Measurements from ENCODE around the gene ACKR4.
"Not testable (repeated sequence)": the region's sequence is repeated elsewhere in the genome, so short reads cannot be mapped to it uniquely, and the experiment has no call there.

Gene ACKR4

GRCh38 chr3:132595014-132595413, 2.1 kb upstream of the ACKR4 start:
- DNase-seq: no peak

DNA sequence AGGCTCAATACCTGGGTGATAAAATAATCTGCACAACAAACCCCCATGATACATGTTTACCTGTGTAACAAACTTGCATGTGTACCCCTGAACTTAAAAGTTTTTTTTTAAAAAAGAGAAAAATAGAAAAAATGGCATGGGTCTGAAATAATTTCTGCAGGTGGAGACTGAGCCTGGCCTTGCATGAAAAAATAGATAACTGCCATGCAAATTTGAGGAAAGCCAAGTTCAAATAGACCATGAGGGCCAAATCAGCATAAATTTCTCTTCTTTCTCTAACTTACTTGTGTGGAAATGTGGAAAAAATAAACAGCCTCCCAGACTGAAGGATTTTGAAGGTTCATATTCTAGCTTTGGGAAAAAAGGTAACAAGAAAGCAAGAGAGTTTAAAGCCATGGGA, 744 bp upstream of the ACKR4 start:
- DNase-seq: no peak

DNA sequence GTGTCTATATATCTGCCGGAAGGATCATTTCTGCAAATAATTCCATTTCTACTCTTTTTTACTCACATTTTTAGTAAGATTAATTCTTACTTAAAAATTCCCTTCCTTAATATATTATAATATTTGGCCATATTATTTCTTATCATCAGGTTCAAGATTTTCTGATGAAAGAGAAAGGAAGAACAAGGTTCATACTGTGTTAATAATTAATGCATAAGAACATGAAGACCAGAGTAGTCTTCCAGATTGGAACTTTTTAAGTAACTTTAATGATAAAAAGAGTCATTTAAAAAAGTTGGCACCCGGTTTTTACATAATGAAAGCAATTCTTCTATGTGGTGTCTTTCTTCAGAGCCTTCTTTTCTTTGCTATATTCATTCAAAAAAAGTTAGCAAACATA, 590 bp downstream of the ACKR4 start:
- DNase-seq: no peak

- no peak for DNase-seq
Measured at GRCh38 chr3:132598181-132598580, 1.1 kb downstream of the ACKR4 start.

- not testable (repeated sequence) for DNase-seq
Measured at GRCh38 chr3:132600614-132601013, 3.5 kb downstream of the ACKR4 start.

DNA sequence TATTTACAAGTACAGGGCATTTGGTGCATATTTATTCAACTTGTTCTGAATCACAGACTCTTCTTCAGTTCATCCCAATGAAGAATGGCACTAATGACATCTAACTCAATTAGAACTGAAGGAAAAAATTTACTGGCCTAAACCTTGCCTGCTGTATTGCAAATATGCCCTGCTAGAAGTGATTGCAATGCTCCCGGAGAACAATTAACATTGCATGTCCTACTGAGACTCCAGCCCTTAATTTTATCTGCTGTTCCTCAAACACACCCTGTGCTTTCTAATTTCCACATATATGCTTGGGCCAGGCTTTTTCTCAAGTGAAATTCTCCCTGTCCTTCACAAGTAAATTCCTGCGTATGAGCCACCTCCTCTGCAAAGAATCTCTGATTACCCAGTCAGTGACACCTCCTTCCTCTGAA, 8.3 kb downstream of the ACKR4 start:
- no peak for DNase-seq

- DNase-seq: no peak
Measured at GRCh38 chr3:132606085-132606484, 9.0 kb downstream of the ACKR4 start.

DNA sequence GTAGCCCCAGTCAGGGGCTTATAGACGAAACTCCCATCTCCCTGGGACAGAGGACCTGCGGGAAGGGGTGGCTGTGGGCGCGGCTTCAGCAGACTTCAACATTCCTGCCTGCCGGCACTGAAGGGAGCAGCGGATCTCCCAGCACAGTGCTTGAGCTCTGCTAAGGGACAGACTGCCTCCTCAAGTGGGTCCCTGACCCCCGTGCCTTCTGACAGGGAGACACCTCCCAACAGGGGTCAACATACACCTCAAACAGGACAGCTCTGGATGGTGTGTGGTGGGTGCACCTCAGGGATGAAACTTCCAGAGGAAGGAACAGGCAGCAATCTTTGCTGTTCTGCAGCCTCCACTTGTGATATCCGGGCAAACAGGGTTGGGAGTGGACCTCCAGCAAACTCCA, 9.6 kb downstream of the ACKR4 start:
- DNase-seq: not testable (repeated sequence)

GRCh38 chr3:132615301-132615700, 18.2 kb downstream of the ACKR4 start:
- DNase-seq: not testable (repeated sequence)

DNA sequence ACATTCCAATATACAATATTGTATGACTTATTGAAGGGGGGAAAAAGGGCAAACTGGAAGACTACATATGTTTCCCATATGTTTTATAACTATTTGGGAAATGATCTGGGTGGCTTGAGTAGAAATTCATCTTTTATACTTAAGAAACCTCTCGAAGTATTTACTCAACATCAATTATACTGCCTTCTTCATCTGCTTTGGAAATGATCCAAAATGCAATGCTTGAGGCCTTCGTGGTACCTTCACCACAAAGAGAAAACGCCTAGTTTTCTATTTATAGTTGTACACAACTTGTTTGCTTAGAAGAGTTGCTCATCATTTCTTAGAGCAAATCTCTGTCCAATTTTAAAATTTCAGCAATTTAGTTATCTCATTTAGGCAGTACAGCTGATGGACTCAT, 18.8 kb downstream of the ACKR4 start:
- DNase-seq: no peak

DNA sequence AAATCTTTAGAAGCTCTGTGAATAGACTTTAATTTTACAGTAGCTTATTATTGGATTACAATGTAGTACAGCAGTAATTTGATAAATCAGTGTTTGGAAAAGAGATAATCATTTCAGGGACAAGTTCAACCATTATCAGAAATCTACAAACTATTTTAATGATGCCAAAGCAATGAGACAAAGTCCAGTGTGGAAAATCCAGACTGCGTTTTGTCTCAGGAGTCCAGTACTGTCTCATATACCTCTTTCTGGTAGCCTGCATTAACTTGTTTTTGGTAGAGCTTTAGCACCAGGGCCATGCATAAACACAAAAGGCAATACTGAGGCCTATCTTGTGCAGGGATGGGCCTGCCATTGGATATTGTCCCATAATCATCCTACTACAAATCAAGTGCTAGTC, 19.7 kb downstream of the ACKR4 start:
- no peak for DNase-seq

DNA sequence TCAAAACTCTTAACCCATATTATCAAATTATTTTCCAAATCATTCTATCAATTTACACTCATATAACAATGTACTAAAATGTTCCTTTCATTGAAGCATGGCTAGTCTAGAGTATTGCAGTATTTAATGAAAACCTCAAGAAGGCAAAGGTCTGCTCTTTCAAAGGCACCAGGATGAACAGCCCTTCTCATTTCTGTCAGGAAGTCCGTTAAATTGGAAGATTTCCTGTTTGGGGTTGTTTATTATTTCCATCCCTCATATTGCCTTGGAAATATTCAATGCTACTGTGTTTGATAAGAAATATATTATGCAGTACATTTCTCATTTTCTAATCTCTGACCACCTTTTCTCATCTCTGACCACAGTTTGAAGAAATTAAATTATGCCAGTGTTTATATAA, 25.1 kb downstream of the ACKR4 start:
- no peak for DNase-seq

DNA sequence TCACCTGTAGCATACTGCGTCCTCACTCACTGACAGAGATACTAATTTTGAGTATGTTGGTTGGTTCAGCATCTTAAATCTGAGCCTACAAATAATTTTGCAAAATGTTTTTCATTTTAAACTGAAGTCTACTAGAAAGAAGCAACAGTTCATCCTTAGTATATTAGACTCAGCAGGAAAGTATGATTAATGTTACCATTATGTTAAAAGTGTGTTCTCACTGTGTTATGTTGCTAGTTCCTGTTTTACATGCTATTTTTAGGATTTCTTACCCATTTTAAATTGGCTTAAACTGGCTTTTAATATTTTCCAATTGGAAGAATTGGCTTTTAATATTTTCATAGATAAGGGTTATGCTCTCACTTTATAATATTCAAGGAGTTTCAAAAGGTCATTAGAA, 25.7 kb downstream of the ACKR4 start:
- no peak for DNase-seq

DNA sequence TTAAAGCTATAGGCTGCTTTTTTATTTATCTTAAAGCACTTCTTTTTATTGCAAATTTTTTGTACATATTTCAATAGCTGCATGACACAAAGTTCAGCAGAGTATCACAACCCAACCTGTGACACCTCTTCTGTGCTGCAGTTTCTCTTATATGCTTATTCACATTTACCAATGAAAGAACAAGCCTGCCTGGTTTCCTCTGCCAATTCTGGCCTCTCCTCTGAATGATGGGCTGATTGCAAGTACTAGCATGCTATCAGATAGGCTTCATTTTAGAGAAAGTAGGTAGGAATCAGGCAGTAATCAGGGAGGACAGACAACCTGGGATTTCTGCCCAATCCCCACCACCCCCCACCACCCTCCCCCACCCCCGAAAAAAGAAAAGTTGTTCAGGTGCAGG, 26.6 kb downstream of the ACKR4 start:
- no peak for DNase-seq

DNA sequence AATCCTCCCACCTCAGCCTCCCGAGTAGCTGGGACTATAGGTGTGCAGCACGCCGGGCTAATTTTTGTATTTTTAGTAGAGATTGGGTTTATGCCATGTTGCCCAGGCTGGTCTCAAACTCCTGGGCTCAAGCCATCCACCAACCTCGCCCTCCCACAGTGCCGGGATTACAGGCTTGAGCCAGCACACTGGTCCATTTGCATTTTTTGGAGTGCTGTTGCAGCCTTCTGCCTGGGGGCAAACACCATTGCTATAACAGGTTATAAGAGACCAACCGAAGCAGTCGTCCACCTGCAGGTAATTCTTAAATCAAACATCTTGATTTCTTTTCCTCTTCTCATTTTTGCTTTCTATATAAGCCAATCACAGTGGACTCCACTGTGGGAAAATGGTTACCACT, 27.7 kb downstream of the ACKR4 start:
- DNase-seq: no peak

DNA sequence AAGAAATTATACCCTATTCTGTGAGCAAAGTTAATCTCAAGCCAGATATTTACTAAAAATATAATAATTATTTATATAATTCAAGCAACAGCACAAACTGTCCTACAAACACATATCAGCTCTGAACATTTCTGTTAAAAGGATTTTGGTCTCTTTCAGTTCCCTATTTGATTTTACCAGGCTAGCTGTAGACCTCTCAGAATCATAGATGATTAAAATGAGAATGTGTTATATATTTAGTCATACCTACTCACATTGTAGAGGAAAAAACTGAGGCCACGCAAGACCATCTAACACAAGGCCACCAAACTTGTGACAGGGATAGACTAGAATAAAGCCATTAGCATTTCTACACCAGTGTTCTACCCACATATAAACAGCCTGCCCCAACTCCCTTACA, 28.5 kb downstream of the ACKR4 start:
- no peak for DNase-seq

DNA sequence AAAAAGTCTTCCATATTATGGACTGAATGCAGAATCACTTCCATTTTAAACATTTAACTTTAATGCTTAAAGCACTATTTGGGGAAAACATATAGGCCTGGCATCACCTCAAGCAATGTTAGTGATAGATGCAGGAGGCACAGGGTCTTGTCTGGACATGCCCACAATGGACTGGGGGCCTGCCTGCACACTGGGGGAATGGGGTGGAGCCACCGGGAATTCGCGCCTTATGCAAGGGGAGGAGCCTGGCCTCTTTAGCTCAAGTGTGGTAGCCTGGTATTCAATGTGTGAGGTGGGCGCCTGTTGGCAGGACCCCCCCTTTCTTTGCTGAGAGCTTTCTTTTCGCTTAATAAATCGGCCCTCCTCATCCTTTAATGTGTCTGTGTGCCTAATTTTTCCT, 29.9 kb downstream of the ACKR4 start:
- no peak for DNase-seq

DNA sequence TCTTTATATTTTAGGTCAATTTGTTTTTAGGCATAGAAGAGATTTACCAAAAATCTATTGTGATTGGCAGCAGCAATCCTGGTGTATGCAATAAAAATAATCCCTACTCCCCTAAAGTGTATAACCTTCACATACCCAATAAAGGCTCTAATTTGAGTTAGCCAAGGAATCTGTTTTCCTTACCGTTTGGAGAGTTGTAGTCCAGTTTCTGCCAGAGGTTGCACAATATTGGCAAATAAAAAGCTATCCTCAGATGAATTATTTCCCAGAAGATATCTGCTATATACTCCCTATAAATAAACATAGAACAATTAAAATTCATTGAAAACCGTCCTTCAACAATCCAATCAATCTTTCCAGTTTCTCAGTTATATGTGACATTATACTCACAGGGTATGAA, 31.1 kb downstream of the ACKR4 start:
- no peak for DNase-seq

DNA sequence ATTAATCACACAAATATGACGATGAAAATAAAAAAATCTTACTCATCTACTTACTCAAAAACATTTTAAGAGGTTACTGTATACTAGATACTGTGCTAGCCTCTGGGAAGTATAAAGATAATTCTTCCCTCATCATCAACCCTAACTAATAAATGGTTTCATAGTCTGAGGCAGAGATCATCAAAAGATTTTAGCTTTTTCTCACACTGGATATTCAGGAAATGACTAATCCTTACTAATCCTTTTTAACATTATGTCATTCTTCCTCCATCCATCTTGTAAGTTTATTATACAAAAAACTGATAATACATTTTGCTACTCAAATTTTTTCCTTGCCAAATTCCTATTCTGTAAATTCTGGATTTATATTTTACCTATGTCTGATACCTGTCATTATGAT, 32.9 kb downstream of the ACKR4 start:
- DNase-seq: no peak

DNA sequence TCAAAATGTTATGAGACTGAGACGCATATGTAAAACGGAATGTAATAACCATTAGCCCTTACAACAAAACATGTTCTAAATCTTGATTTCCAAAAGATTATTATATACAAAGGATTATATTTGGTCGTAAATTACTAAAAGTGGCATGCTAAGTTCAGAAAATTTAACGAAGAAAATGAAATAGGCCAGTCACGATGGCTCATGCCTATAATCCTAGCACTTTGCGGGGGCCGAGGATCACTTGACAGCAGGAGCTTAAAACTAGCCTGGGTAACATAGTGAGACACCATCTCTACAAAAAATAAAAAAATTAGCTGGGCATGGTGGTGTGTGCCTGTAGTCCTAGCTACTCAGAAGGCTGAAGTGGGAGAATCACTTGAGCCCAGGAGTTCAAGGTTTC, 33.5 kb downstream of the ACKR4 start:
- no peak for DNase-seq

- DNase-seq: no peak
Measured at GRCh38 chr3:132635052-132635451, 38.0 kb downstream of the ACKR4 start.

DNA sequence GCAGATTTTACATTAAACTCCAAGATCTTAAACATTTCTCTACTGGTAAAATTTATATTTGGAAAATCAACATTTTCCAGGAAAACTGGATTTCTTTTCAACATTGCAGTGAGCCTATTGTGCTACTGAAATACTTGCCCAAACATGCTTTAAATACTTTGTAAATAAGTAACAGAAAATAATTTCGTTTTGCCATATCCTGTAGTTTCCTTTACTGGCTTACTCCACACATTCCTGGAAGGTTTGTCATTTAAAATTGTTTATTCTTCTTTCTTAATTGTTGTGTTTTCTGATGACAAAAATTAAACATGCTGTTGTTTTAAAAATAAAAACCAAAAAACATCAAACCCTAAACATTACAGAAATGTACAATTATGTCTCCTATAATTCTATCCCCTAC, 40.5 kb downstream of the ACKR4 start:
- DNase-seq: no peak

DNA sequence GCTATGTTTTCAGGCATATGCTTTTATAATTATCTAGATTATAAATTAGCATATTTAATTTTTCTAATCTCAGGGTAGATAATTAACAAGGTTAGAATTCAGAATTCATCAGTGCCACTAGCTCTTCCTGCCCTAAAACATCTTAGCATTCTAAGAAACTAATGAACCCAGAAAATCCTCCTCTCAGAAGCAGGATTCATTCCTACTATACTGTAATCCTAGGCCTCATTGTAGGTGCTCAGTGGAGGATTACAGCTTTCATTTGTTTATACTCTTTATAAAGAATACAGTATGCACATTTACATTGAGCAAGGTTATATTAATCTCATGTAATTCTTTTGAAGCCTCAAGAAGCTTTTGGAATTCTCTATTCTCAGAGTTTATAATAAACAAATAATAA, 41.6 kb downstream of the ACKR4 start:
- DNase-seq: no peak

GRCh38 chr3:132641427-132641826, 44.4 kb downstream of the ACKR4 start:
- not testable (repeated sequence) for DNase-seq

DNA sequence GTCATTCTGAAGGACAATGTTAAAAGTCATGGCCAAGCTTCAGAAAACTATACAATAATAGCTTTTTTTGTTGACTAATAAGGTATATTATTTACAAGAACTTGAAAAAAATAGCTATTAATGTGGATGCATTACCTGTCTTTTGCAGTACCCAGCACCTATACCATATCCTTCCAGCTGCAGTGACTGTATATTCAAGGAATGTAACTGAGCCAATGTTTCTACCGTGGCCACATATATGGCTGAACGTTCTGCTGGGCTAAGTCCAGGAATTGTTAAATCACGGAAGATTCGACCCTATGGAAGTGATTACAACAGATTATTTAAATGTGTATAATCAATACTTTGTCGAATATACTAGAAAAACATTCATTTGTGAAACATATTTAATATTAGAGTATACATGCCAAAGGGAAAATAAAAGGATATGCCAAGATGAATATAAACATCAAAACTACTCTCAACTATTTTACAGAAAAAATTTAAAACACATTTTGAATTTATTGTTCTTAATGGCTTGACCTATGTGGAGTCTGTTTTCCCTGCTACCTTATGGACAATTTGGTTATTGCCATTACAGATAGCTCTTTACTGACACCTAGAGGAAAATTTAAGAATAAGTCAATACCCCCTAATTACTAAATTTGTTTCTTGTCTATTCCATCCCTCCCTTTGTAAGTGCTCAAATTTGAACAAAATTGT, 44.9 kb downstream of the ACKR4 start:
- peak; percentile 47 for DNase-seq

DNA sequence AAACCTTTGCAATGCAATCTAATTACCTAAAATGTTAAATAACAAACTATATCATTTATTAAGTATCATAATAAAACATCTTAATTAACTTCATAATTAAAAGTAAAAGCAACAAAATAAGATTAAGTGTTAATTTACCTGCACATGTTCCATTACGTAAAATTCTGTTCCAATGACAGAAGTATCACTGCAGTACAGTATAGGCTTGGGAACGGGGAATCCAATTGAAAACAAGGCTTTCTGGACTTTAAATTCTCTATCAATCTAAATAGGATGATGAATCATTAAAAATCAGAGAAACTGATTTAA, 45.4 kb downstream of the ACKR4 start:
- DNase-seq: no peak

Measured in activated CD4-positive, alpha-beta T cell treated with anti-CD3 and anti-CD28 coated beads, Interleukin-2, amount 50 U/mL, for 16 hours (primary cell).